A673 (cell line): ENCODE measurements around the gene TRUB2.

Experiments
- EZH2 ChIP-seq: fragments of 200-600 bp; sonication (generic); IDR thresholded peaks from 2 replicates; pipeline ENCODE4 v1.6.1; 2017; ENCODE audit warnings: borderline replicate concordance, low read depth, mild to moderate bottlenecking, mixed read lengths, antibody characterized with exemption, low read length; ENCODE audit not compliant: poor library complexity, severe bottlenecking
- TF ChIP-seq, protein P1 (sequence below): fragments of 300-800, 200-600 bp; sonication (generic); conservative IDR thresholded peaks from 2 replicates; pipeline ENCODE4 v1.5.1; 2017; ENCODE audit warnings: low read depth, mild to moderate bottlenecking, antibody characterized with exemption, low read length, moderate library complexity, mixed read lengths

DNA sequence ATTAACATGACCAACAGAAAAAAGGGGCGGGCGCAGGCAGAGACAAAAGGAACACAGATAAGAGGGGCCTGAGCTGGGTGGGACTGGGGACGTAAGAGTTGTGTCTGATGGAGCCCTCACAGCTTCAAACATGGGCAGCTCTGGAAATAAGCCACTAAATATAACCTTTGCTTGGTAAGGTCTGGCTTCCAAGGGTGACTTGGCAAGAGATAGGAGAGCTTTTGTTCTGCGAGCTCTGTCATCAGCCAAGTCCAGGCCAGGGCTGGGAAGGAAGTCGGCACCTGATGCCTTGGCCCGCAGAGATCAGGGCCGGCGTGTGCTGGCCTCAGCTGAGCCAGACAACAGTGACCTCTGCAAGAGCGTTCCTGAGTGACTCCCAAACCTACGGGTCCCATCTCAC is 11.8 kb downstream of the TRUB2 start:
- TF ChIP-seq, protein P1, sequence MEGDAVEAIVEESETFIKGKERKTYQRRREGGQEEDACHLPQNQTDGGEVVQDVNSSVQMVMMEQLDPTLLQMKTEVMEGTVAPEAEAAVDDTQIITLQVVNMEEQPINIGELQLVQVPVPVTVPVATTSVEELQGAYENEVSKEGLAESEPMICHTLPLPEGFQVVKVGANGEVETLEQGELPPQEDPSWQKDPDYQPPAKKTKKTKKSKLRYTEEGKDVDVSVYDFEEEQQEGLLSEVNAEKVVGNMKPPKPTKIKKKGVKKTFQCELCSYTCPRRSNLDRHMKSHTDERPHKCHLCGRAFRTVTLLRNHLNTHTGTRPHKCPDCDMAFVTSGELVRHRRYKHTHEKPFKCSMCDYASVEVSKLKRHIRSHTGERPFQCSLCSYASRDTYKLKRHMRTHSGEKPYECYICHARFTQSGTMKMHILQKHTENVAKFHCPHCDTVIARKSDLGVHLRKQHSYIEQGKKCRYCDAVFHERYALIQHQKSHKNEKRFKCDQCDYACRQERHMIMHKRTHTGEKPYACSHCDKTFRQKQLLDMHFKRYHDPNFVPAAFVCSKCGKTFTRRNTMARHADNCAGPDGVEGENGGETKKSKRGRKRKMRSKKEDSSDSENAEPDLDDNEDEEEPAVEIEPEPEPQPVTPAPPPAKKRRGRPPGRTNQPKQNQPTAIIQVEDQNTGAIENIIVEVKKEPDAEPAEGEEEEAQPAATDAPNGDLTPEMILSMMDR = no peak
- TF ChIP-seq EZH2 = no peak
